ENCODE data around the gene OR8A1. TPM values are rescaled to one million over a fixed set of nuclear protein-coding genes. Genes with fewer than 3 reads are reported as not detected.

Gene OR8A1
- total RNA-seq, 1 donor from 2014 or later = not detected

- Mint-ChIP-seq H3K36me3 (ENCODE audit: low read depth, unreplicated experiment) (no peaks in the 10 kb centered on the region), H3K27me3 (ENCODE audit: low read depth, unreplicated experiment) (peaks cover 10% of the 10 kb centered on the region), H3K4me3 (ENCODE audit: unreplicated experiment) (no peak overlapping the region), H3K4me1 (ENCODE audit: low read depth, unreplicated experiment) (no peaks in the 10 kb centered on the region), H3K9me3 (ENCODE audit: unreplicated experiment) (no peaks in the 10 kb centered on the region), H3K27ac (ENCODE audit: unreplicated experiment) (no peak overlapping the region)
- Histone ChIP-seq H3K9ac (ENCODE audit: low read length) (no peak overlapping the region), H3K4me2 (ENCODE audit: low read length) (no peak overlapping the region), H2AFZ (ENCODE audit: low read depth, low read length) (no peak overlapping the region), H4K20me1 (ENCODE audit: insufficient read depth, low read length) (peaks cover 9% of the 10 kb centered on the region), H3K36me3 (ENCODE audit: insufficient read depth, low read length) (no peaks in the 10 kb centered on the region), H3K79me2 (ENCODE audit: insufficient read depth, low read length) (peaks cover 12% of the 10 kb centered on the region), H3K4me1 (ENCODE audit: insufficient read depth, low read length) (peaks cover 8% of the 10 kb centered on the region), H3K27ac (ENCODE audit: low read depth, low read length) (no peak overlapping the region), H3K27me3 (ENCODE audit: insufficient read depth, low read length) (no peaks in the 10 kb centered on the region), H3K9me3 (ENCODE audit: insufficient read depth, low read depth, low read length) (no peaks in the 10 kb centered on the region), H3K4me3 (ENCODE audit: insufficient read depth, low read depth, low read length) (no peak overlapping the region)
- DNase-seq (ENCODE audit: low read depth) = no peak
- TF ChIP-seq EZH2 (IDR thresholded peaks at IDR 0.05; ENCODE audit: insufficient read depth, low read length) (no peak), CTCF (IDR thresholded peaks at IDR 0.05; ENCODE audit: insufficient read depth, low read depth, low read length) (no peak)
- no peak for FAIRE-seq
Measured at GRCh38 chr11:124618863-124619262, 49.1 kb downstream of the OR8A1 start.

Other genes with a start within 250 kb of the OR8A1 start
- not detected in 2 replicates for gene OR8D2, start 249.8 kb upstream of the OR8A1 start, total RNA-seq
- gene OR8B2, start 185.5 kb upstream of the OR8A1 start, total RNA-seq = not detected in 2 replicates
- not detected in 2 replicates for gene OR8B3, start 171.0 kb upstream of the OR8A1 start, total RNA-seq
- not detected in 2 replicates for gene OR8B4, start 145.1 kb upstream of the OR8A1 start, total RNA-seq
- gene OR8B8, start 124.3 kb upstream of the OR8A1 start, total RNA-seq = not detected in 2 replicates
- gene OR8B12, start 26.3 kb upstream of the OR8A1 start, total RNA-seq = not detected in 2 replicates
- not detected in 2 replicates for gene PANX3, start 41.4 kb downstream of the OR8A1 start, total RNA-seq
- 34.6 and 36.8 TPM in 2 replicates for gene TBRG1, start 52.9 kb downstream of the OR8A1 start, total RNA-seq
- 15.4 and 18.5 TPM in 2 replicates for gene SIAE, start 103.7 kb downstream of the OR8A1 start, total RNA-seq
- gene SPA17, start 103.9 kb downstream of the OR8A1 start, total RNA-seq = 5.0 and 6.2 TPM in 2 replicates
- gene NRGN, start 169.9 kb downstream of the OR8A1 start, total RNA-seq = 1.5 and 1.7 TPM in 2 replicates
- gene VSIG2, start 182.3 kb downstream of the OR8A1 start, total RNA-seq = 0.18 TPM in 1 of 2 replicates, not detected in the other
- gene ESAM, start 192.3 kb downstream of the OR8A1 start, total RNA-seq = 9.4 and 22.0 TPM in 2 replicates
- gene MSANTD2, start 230.4 kb downstream of the OR8A1 start, total RNA-seq = 13.7 and 18.7 TPM in 2 replicates

Measured in astrocyte (in vitro differentiated cells and primary cell).